Activated naive CD8-positive, alpha-beta T cell treated with anti-CD3 and anti-CD28 coated beads, Interleukin-2, amount 50 U/mL, for 24 hours (primary cell): ENCODE data around the gene EMC9.
A peak's percentile ranks its signal among the peaks of the same experiment; 100 is the strongest.

Source experiments
- ATAC-seq: fragments of 150-1000 bp; cut with Tn5 transposase; one replicate; pipeline ENCODE4 v1.10.0; 2021
- DNase-seq: peaks from one replicate; pipeline ENCODE4 v3.0.0; 2021
- H3K27ac Mint-ChIP-seq: one replicate; pipeline ENCODE4 v1.8.0; 2021; ENCODE audit warnings: mild to moderate bottlenecking, mixed read lengths
- H3K27me3 Mint-ChIP-seq: one replicate; pipeline ENCODE4 v1.8.0; 2021; ENCODE audit warnings: mixed read lengths
- H3K36me3 Mint-ChIP-seq: one replicate; pipeline ENCODE4 v1.8.0; 2021; ENCODE audit warnings: low read depth, mixed read lengths
- H3K4me1 Mint-ChIP-seq: one replicate; pipeline ENCODE4 v1.8.0; 2021; ENCODE audit warnings: mixed read lengths
- H3K4me3 Mint-ChIP-seq: one replicate; pipeline ENCODE4 v1.8.0; 2021; ENCODE audit warnings: mild to moderate bottlenecking, moderate library complexity, mixed read lengths
- H3K9me3 Mint-ChIP-seq: one replicate; pipeline ENCODE4 v1.8.0; 2021; ENCODE audit warnings: mixed read lengths

EMC9 gene

GRCh38 chr14:24092110-24092504 is 49.3 kb downstream of the EMC9 start:
- Mint-ChIP-seq H3K4me1 (peaks cover 25% of the 10 kb centered on the region), H3K36me3 (peaks cover 18% of the 10 kb centered on the region), H3K27ac (peak overlapping the region; percentile 37), H3K9me3 (no peaks in the 10 kb centered on the region), H3K27me3 (no peaks in the 10 kb centered on the region), H3K4me3 (no peak overlapping the region)
- ATAC-seq (no peak), DNase-seq (no peak)

GRCh38 chr14:24089890-24090289 is 51.5 kb downstream of the EMC9 start:
- Mint-ChIP-seq H3K4me3 (no peak overlapping the region), H3K9me3 (no peaks in the 10 kb centered on the region), H3K4me1 (peaks cover 10% of the 10 kb centered on the region), H3K27me3 (no peaks in the 10 kb centered on the region), H3K27ac (no peak overlapping the region), H3K36me3 (peaks cover under 1% of the 10 kb centered on the region)
- no peak for DNase-seq
- ATAC-seq = no peak
